Esophagus muscularis mucosa (tissue), 4 donors: ENCODE data around the gene XRCC4. TPM values are rescaled to one million over a fixed set of nuclear protein-coding genes. Genes with fewer than 3 reads are reported as not detected.

Source experiments
- DNase-seq: peaks from one replicate; pipeline ENCODE4 v3.0.0-alpha.2; 2017; ENCODE audit errors: extremely low spot score
- H3K27ac ChIP-seq, 4 donors: fragments of 200-600 bp; sonication (generic); replicated peaks in 1 of 4; 1 replicate in 3 of 4; 2 replicates in 1 of 4; pipeline ENCODE4 v1.5.1; 2016 to 2019; ENCODE audit warnings: mild to moderate bottlenecking in 1 of 4
- H3K27me3 ChIP-seq, 4 donors: fragments of 200-600 bp; sonication (generic); one replicate each; pipeline versions ENCODE4 v1.5.1 to v1.6.0; 2016 to 2019
- H3K36me3 ChIP-seq, 4 donors: fragments of 200-600 bp; sonication (generic); one replicate each; pipeline ENCODE4 v1.5.1; 2016 to 2019
- H3K4me1 ChIP-seq, 4 donors: fragments of 200-600 bp; sonication (generic); one replicate each; pipeline ENCODE4 v1.5.1; 2016 to 2019
- H3K4me3 ChIP-seq, 4 donors: fragments of 200-600 bp; sonication (generic); 1 replicate in 2 of 4; 2 replicates in 2 of 4; pipeline ENCODE4 v1.5.1; 2016 to 2019; ENCODE audit warnings: mild to moderate bottlenecking in 4 of 4, moderate library complexity in 1 of 4
- H3K9me3 ChIP-seq, 4 donors: fragments of 200-600 bp; sonication (generic); 1 replicate in 3 of 4; 2 replicates in 1 of 4; pipeline ENCODE4 v1.5.1; 2016 to 2019
- CTCF ChIP-seq, 3 experiments: fragments of 200-600 bp in 2 of 3; fragments of 450-650 bp in 1 of 3; sonication (generic) in 2 of 3; IDR thresholded peaks; one replicate each; pipeline ENCODE4 v1.5.1; 2017 to 2019; ENCODE audit warnings: antibody characterized with exemption in 3 of 3, mild to moderate bottlenecking in 2 of 3, moderate library complexity in 1 of 3
- EP300 ChIP-seq: sonication (generic); formaldehyde crosslinking; IDR thresholded peaks from one replicate; pipeline ENCODE4 v1.6.1; 2017; ENCODE audit warnings: antibody characterized with exemption
- POLR2A ChIP-seq: fragments of 450-650 bp; IDR thresholded peaks from one replicate; pipeline ENCODE4 v1.6.1; 2017; ENCODE audit warnings: antibody characterized with exemption, moderate library complexity, mild to moderate bottlenecking, low read depth
- POLR2AphosphoS5 ChIP-seq, 2 donors: sonication (generic); formaldehyde crosslinking; IDR thresholded peaks; one replicate each; pipeline ENCODE4 v1.6.1; 2017; ENCODE audit warnings: antibody characterized with exemption in 2 of 2
- WGBS: methylation state at CpG from one replicate; pipeline ENCODE4 v1.1.5; 2018; 5-methylcytosine and 5-hydroxymethylcytosine counted together
- intact Hi-C: fragments of 100-400 bp; cut with DNase I; formaldehyde crosslinking; loops from one replicate; pipeline ENCODE4 v1.15.1; 2023
- total RNA-seq, 4 donors: library from RNA; depleted of rRNA; stranded (reverse); fragments of >200 nt; gene quantifications; one replicate each; pipeline versions ENCODE4 v1.1.0 to v1.2.1, GENCODE V29; 2016

The XRCC4 gene
- total RNA-seq, 4 donors from 2014 or later: 4.5 to 7.1 (median 5.3) TPM

DNA sequence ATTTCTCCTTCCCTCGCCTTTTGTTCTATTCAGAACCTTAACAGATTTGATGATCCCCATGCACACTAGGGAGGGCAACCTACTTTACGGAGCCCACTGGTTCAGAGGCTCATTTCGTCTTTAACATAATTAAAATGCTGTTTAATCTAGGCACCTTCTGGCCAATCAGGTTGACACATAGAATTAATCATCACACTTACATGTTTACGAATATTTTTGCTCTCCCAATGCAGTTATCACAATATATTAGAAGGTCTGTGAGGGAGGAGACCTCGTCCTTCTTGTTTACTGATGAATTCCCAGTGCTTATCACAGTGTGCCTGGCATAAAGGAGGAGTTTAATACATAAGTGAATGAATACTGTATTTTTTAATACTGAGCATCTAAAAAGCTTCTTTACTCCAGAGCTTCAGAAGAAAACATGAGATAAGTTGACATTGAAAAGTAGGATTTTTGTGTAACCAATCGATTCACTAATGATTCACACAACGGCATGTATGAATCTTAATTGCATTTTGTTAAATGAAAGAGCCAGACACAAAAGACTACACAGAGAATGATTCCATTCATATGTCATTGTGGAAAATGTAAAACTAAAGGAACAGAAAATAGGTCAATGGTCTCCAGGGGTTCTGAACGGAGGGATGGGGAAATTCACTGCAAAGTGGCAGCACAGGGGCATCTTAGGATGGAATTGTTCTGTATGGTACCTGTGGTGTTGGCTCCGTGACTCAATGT, 315.6 kb downstream of the XRCC4 start:
- Histone ChIP-seq H3K36me3 (no peaks in the 10 kb centered on the region), H3K4me1 (no peaks in the 10 kb centered on the region), H3K27me3 (no peaks in the 10 kb centered on the region), H3K9me3 (no peaks in the 10 kb centered on the region), H3K4me3 (no peak overlapping the region), H3K27ac (no peak overlapping the region)
- no peak for DNase-seq
- WGBS: 87% methylated on average over 9 of the region's 9 CpGs
- TF ChIP-seq POLR2A (no peak), EP300 (no peak), CTCF (IDR thresholded peaks at IDR 0.05) (no peak), POLR2AphosphoS5 (IDR thresholded peaks at IDR 0.05) (no peak)
- intact Hi-C loops: no loop called here

GRCh38 chr5:83393504-83393866, 316.1 kb downstream of the XRCC4 start:
- DNase-seq: no peak
- TF ChIP-seq POLR2A (no peak), EP300 (no peak), POLR2AphosphoS5 (IDR thresholded peaks at IDR 0.05) (no peak)
- Histone ChIP-seq H3K9me3 (no peaks in the 10 kb centered on the region), H3K4me1 (no peaks in the 10 kb centered on the region), H3K27ac (no peak overlapping the region), H3K4me3 (no peak overlapping the region), H3K27me3 (no peaks in the 10 kb centered on the region), H3K36me3 (no peaks in the 10 kb centered on the region)
- intact Hi-C loops: no loop called here
- WGBS: 82% methylated on average over 1 of the region's 1 CpG

DNA sequence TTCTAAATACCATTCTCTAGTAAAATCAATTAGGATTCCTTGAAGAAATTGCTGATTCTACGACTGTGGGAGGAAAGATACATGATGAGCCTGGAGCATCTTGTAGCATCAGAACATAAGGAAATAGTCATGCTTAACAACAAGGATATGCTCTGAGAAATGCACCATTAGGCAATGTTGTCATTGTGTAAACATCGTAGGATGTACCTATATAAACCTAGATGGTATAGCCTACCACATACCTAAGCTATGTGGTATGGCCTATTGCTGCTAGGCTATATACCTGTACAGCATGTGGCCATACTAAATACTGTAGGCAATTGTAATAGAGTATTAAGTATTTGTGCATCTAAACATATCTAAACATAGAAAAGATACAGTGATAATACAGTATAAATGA, 316.8 kb downstream of the XRCC4 start:
- H3K27ac ChIP-seq: no peak overlapping the region
- no peaks in the 10 kb centered on the region for H3K36me3 ChIP-seq
- 96% methylated on average over 2 of the region's 2 CpGs for WGBS
- no peak overlapping the region for H3K4me3 ChIP-seq
- intact Hi-C loops: no loop called here
- no peaks in the 10 kb centered on the region for H3K27me3 ChIP-seq
- no peak for DNase-seq
- no peaks in the 10 kb centered on the region for H3K9me3 ChIP-seq
- H3K4me1 ChIP-seq: no peaks in the 10 kb centered on the region
- TF ChIP-seq CTCF (IDR thresholded peaks at IDR 0.05): no peak
- no peak for TF ChIP-seq EP300
- TF ChIP-seq POLR2AphosphoS5 (IDR thresholded peaks at IDR 0.05): no peak
- no peak for TF ChIP-seq POLR2A

DNA sequence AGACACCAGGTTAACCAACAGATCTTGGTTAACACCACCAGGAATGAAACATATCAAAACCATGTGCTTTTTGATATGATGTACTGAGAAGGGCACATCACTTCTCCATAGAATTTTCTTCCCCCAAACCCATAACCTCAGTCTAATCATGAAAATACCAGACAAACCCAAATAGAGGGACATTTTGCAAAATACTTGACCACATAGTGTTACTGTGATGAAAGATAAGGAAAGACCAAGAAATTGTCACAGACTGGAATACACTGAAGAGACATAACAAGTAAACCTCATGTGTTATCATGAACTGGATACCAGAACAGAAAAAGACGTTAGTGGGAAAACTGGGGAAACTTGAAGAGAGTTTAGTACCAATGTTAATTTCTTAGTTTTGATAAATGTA, 319.3 kb downstream of the XRCC4 start:
- intact Hi-C loops: no loop called here
- WGBS: 76% methylated on average over 1 of the region's 1 CpG
- TF ChIP-seq POLR2A (no peak), CTCF (IDR thresholded peaks at IDR 0.05) (no peak), POLR2AphosphoS5 (IDR thresholded peaks at IDR 0.05) (no peak), EP300 (no peak)
- Histone ChIP-seq H3K36me3 (no peaks in the 10 kb centered on the region), H3K4me1 (no peaks in the 10 kb centered on the region), H3K27ac (no peak overlapping the region), H3K27me3 (no peaks in the 10 kb centered on the region), H3K4me3 (no peak overlapping the region), H3K9me3 (no peaks in the 10 kb centered on the region)
- DNase-seq: no peak

DNA sequence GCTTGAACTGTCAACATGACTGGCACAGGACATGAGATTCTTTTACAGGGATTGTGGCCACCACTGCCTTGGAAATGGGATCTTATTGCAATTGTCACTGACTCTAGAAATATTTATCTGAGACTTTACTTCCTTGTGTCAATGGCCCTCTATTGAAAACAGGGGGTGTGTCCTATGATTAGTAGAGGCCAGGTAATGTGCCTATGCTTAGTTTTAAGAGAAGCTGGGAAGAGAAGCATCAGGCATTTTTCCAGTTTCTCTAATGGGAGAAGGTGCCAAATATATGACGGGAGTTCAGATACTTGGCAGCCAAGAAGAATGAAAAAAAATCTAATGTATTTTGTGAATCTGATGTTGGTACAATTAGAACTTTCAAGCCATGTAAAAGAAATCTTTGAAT, 320.3 kb downstream of the XRCC4 start:
- no peaks in the 10 kb centered on the region for H3K9me3 ChIP-seq
- DNase-seq: no peak
- H3K4me1 ChIP-seq: no peaks in the 10 kb centered on the region
- intact Hi-C loops: no loop called here
- H3K27ac ChIP-seq: no peak overlapping the region
- no peak overlapping the region for H3K4me3 ChIP-seq
- 44% methylated on average over 1 of the region's 1 CpG for WGBS
- H3K36me3 ChIP-seq: no peaks in the 10 kb centered on the region
- TF ChIP-seq CTCF (IDR thresholded peaks at IDR 0.05): no peak
- no peak for TF ChIP-seq POLR2A
- TF ChIP-seq POLR2AphosphoS5 (IDR thresholded peaks at IDR 0.05): no peak
- no peak for TF ChIP-seq EP300
- no peaks in the 10 kb centered on the region for H3K27me3 ChIP-seq
